ENCODE measurements around the gene COL6A2.

- TF ChIP-seq, protein P1, sequence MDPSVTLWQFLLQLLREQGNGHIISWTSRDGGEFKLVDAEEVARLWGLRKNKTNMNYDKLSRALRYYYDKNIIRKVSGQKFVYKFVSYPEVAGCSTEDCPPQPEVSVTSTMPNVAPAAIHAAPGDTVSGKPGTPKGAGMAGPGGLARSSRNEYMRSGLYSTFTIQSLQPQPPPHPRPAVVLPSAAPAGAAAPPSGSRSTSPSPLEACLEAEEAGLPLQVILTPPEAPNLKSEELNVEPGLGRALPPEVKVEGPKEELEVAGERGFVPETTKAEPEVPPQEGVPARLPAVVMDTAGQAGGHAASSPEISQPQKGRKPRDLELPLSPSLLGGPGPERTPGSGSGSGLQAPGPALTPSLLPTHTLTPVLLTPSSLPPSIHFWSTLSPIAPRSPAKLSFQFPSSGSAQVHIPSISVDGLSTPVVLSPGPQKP (IDR thresholded peaks at IDR 0.05; ENCODE audit: low read depth, low read length) = no peak
- TF ChIP-seq CTCF (IDR thresholded peaks at IDR 0.05) (no peak), EP300 (IDR thresholded peaks at IDR 0.05) (no peak), JUN (IDR thresholded peaks at IDR 0.05) (no peak), RFX5 (IDR thresholded peaks at IDR 0.05) (no peak), MAFK (IDR thresholded peaks at IDR 0.05; ENCODE audit: partially characterized antibody) (no peak), POLR2AphosphoS2 (conservative IDR thresholded peaks at IDR 0.05; ENCODE audit: low read length) (no peak), PHF8 (IDR thresholded peaks at IDR 0.05; ENCODE audit: borderline replicate concordance, low read depth) (no peak), SREBF2 (IDR thresholded peaks at IDR 0.05) (no peak), NR3C1 (IDR thresholded peaks at IDR 0.05) (no peak), CBX8 (IDR thresholded peaks at IDR 0.05) (no peak)
- TF ChIP-seq, protein P2, sequence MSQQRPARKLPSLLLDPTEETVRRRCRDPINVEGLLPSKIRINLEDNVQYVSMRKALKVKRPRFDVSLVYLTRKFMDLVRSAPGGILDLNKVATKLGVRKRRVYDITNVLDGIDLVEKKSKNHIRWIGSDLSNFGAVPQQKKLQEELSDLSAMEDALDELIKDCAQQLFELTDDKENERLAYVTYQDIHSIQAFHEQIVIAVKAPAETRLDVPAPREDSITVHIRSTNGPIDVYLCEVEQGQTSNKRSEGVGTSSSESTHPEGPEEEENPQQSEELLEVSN (IDR thresholded peaks at IDR 0.05; ENCODE audit: borderline replicate concordance, low read depth) = no peak
- TF ChIP-seq, protein P3, sequence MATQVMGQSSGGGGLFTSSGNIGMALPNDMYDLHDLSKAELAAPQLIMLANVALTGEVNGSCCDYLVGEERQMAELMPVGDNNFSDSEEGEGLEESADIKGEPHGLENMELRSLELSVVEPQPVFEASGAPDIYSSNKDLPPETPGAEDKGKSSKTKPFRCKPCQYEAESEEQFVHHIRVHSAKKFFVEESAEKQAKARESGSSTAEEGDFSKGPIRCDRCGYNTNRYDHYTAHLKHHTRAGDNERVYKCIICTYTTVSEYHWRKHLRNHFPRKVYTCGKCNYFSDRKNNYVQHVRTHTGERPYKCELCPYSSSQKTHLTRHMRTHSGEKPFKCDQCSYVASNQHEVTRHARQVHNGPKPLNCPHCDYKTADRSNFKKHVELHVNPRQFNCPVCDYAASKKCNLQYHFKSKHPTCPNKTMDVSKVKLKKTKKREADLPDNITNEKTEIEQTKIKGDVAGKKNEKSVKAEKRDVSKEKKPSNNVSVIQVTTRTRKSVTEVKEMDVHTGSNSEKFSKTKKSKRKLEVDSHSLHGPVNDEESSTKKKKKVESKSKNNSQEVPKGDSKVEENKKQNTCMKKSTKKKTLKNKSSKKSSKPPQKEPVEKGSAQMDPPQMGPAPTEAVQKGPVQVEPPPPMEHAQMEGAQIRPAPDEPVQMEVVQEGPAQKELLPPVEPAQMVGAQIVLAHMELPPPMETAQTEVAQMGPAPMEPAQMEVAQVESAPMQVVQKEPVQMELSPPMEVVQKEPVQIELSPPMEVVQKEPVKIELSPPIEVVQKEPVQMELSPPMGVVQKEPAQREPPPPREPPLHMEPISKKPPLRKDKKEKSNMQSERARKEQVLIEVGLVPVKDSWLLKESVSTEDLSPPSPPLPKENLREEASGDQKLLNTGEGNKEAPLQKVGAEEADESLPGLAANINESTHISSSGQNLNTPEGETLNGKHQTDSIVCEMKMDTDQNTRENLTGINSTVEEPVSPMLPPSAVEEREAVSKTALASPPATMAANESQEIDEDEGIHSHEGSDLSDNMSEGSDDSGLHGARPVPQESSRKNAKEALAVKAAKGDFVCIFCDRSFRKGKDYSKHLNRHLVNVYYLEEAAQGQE (IDR thresholded peaks at IDR 0.05) = no peak
These were observed 18.4 kb downstream of the COL6A2 start for GRCh38 chr21:46116189-46116775.

Data from A549 (cell line).